PC-3 (cell line): ENCODE measurements around the gene NDUFAF3. TPM values are rescaled to one million over a fixed set of nuclear protein-coding genes. Genes with fewer than 3 reads are reported as not detected.

Source experiments
- ATAC-seq: fragments of 200-7000 bp; cut with Tn5 transposase; 2 replicates; pipeline ENCODE4 v1.9.1; 2020; ENCODE audit warnings: mild to moderate bottlenecking, moderate library complexity
- BruUV-seq: library from RNA; stranded (reverse); fragments of 400-500 nt; replicated peaks from 2 replicates; lab custom pipeline; 2021; lab: Mats Ljungman, UMichigan
- CTCF ChIA-PET: fragments of 300-600 bp; sonication (Branson Sonifier 250); formaldehyde crosslinking; loops from one replicate; lab custom pipeline; 2022; ENCODE audit warnings: antibody characterized with exemption; lab: Charles Lee
- POLR2A ChIA-PET: fragments of 300-600 bp; sonication (Branson Sonifier 250); formaldehyde crosslinking; loops from one replicate; lab custom pipeline; 2022; ENCODE audit warnings: antibody characterized with exemption; ENCODE audit not compliant: unreplicated experiment; lab: Charles Lee
- DNase-seq: peaks from one replicate; pipeline ENCODE4 v3.0.0-alpha.2; 2015
- H2AFZ ChIP-seq: fragments of 300-600 bp; sonication (generic); 2 replicates; pipeline ENCODE4 v1.6.0; 2016; ENCODE audit warnings: antibody characterized with exemption, low read length
- H3F3A ChIP-seq: fragments of 300-600 bp; sonication (generic); one replicate; pipeline ENCODE4 v1.6.0; 2017; ENCODE audit warnings: antibody characterized with exemption, low read length, control low read depth, mild to moderate bottlenecking; ENCODE audit not compliant: unreplicated experiment
- H3K27ac ChIP-seq: fragments of 300-600 bp; sonication (generic); 2 replicates; pipeline ENCODE4 v1.5.1; 2016; ENCODE audit warnings: mild to moderate bottlenecking, low read length
- H3K27me3 ChIP-seq: fragments of 300-600 bp; sonication (generic); 2 replicates; pipeline ENCODE4 v1.6.1; 2016; ENCODE audit warnings: low read length, mixed read lengths
- H3K36me3 ChIP-seq: fragments of 300-600 bp; sonication (generic); 2 replicates; pipeline ENCODE4 v1.6.1; 2016; ENCODE audit warnings: low read depth, mixed run types, low read length, mixed read lengths
- H3K4me1 ChIP-seq: fragments of 300-600 bp; sonication (generic); 2 replicates; pipeline ENCODE4 v1.5.1; 2016; ENCODE audit warnings: low read length; ENCODE audit not compliant: insufficient read depth
- H3K4me2 ChIP-seq: fragments of 300-600 bp; sonication (generic); 2 replicates; pipeline ENCODE4 v1.6.0; 2016; ENCODE audit warnings: low read length
- H3K4me3 ChIP-seq: fragments of 300-600 bp; sonication (generic); 2 replicates; pipeline ENCODE4 v1.5.1; 2016; ENCODE audit warnings: mild to moderate bottlenecking, low read length, mixed read lengths
- H3K79me2 ChIP-seq: fragments of 300-600 bp; sonication (generic); 2 replicates; pipeline ENCODE4 v1.6.1; 2017; ENCODE audit warnings: low read length, mixed read lengths
- H3K9ac ChIP-seq: fragments of 300-600 bp; sonication (generic); 2 replicates; pipeline ENCODE4 v1.6.0; 2016; ENCODE audit warnings: mild to moderate bottlenecking, low read length
- H3K9me2 ChIP-seq: fragments of 300-600 bp; sonication (generic); replicated peaks from 2 replicates; pipeline ENCODE4 v1.6.1; 2016; ENCODE audit warnings: mixed run types, low read length, mixed read lengths
- H3K9me3 ChIP-seq: fragments of 300-600 bp; sonication (generic); 2 replicates; pipeline ENCODE4 v1.6.1; 2016; ENCODE audit warnings: low read length, mixed read lengths
- H4K20me1 ChIP-seq: fragments of 300-600 bp; sonication (generic); 2 replicates; pipeline ENCODE4 v1.6.1; 2016; ENCODE audit warnings: low read length, mixed read lengths
- CTCF ChIP-seq: fragments of 300-600 bp; sonication (generic); conservative IDR thresholded peaks from 2 replicates; pipeline ENCODE4 v1.5.1; 2017; ENCODE audit warnings: antibody characterized with exemption, low read depth, mild to moderate bottlenecking, low read length
- EZH2 ChIP-seq: fragments of 300-600 bp; sonication (generic); IDR thresholded peaks from one replicate; pipeline ENCODE4 v1.6.1; 2017; ENCODE audit warnings: antibody characterized with exemption, mild to moderate bottlenecking, low read length; ENCODE audit not compliant: unreplicated experiment
- EZH2phosphoT487 ChIP-seq: fragments of 300-600 bp; sonication (generic); IDR thresholded peaks from 2 replicates; pipeline ENCODE4 v1.6.1; 2018; ENCODE audit warnings: mild to moderate bottlenecking, antibody characterized with exemption, low read length, borderline replicate concordance
- intact Hi-C: fragments of 100-400 bp; cut with micrococcal nuclease; formaldehyde crosslinking; loops from 2 replicates; pipeline ENCODE4 v1.9.0; 2023
- total RNA-seq: library from RNA; depleted of rRNA; stranded (reverse); fragments of >200 nt; gene quantifications from 2 replicates; pipeline ENCODE4 v1.2.3, GENCODE V29; 2014

NDUFAF3 gene
- total RNA-seq, 1 experiment from 2014 or later = 211 TPM

DNA sequence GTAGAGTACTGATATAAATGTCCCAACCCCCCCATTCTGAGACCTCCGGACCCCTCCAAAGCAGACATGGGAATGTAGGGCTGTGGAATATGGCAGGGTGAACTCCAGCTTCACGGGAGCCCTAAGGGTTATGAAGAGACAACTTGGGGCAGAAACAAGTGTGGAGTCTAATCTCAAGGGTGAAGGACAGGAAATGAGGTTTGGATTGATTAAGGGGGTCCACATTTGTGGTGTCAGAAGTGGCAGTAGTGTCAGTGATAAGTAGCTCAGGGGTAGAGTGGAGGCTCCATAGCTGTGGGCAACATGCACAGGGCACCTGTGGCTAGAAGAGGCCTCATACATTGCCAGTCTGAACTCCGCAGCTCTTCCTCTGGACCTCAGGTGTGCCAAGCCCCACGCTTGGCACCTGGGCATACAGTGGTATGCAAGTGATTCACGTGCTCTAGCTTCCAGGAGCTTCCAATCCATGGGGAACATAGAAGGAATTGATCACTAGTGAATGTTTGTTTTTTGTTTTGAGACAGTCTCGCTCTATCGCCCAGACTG lies 36.0 kb upstream of the NDUFAF3 start:
- POLR2A ChIA-PET = no interaction called here

DNA sequence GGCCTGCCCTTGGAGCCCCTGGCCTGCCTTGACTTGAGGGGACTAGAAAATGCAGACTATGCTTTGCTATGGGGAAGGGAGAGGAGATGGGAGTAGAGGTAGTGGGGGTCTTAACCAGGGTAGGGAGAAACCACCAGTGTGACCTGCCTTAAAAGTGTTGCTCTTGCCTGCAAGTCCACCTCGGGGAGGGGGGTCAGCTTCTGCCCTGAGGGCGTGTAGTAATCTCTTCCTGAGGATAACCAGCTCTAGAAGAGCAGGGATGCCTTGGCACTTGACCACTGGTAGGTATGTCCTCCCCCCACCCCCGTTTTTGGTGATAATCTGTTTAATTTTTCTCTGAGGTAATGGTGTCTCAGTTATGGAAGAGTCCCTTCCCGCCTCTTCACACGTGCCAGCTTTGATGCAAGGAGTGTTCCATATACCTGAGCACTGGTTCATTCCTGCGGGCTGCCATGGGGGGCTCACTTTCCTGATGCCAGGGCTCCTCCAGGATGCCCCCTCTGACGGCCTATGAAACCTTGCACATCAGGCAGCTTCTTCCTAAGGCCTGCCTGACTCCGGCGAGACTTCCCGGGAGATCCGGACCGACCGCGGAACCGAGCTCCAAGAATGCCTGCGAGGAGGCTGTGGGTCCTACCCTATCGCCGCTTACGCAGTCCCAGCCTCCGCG lies 32.7 kb upstream of the NDUFAF3 start:
- peak overlapping the region; percentile 94 for H2AFZ ChIP-seq
- H3K27me3 ChIP-seq = no peaks in the 10 kb centered on the region
- peaks cover 40% of the 10 kb centered on the region for H3K79me2 ChIP-seq
- no peaks in the 10 kb centered on the region for H3K9me3 ChIP-seq
- intact Hi-C loops = loop anchor here (2.0 kb wide), 1 partner anchor 26 kb away; no protein-coding TSS in a partner anchor
- ATAC-seq = no peak
- no peak for TF ChIP-seq EZH2
- TF ChIP-seq CTCF = no peak
- no peak for TF ChIP-seq EZH2phosphoT487
- H3K4me3 ChIP-seq = peak overlapping the region; percentile 90
- H3K4me1 ChIP-seq = peaks cover 22% of the 10 kb centered on the region
- H3K9ac ChIP-seq = peak overlapping the region; percentile 78
- no peaks in the 10 kb centered on the region for H3F3A ChIP-seq
- H3K4me2 ChIP-seq = peak overlapping the region; percentile 94
- no peaks in the 10 kb centered on the region for H3K9me2 ChIP-seq
- H3K27ac ChIP-seq = peak overlapping the region; percentile 49
- CTCF ChIA-PET = interaction anchor here (0.5 to 1.6 kb wide), 8 partner anchors 18 to 795 kb away, joined by 3 to 9 read pairs (median 4); partner anchors contain the start of gene WDR6
- BruUV-seq = TSS peak; percentile 89
- POLR2A ChIA-PET = interaction anchor here (0.6 to 1.4 kb wide), 5 partner anchors 18 to 566 kb away, joined by 3 to 10 read pairs (median 6); partner anchors contain the start of genes NDUFAF3 and WDR6
- H4K20me1 ChIP-seq = no peaks in the 10 kb centered on the region
- H3K36me3 ChIP-seq = peaks cover 8% of the 10 kb centered on the region; the same call in 1 of the 2 replicates
- peak; percentile 22 for DNase-seq

More for the DNA sequence above, 36.0 kb upstream of the NDUFAF3 start:
- H3K79me2 ChIP-seq = peaks cover 15% of the 10 kb centered on the region
- no peaks in the 10 kb centered on the region for H4K20me1 ChIP-seq
- H3F3A ChIP-seq = no peaks in the 10 kb centered on the region
- ATAC-seq (no peak), DNase-seq (no peak)
- H3K4me1 ChIP-seq = peaks cover 8% of the 10 kb centered on the region
- no peaks in the 10 kb centered on the region for H3K9me3 ChIP-seq
- H2AFZ ChIP-seq = no peak overlapping the region
- H3K27me3 ChIP-seq = no peaks in the 10 kb centered on the region
- no peak overlapping the region for H3K4me2 ChIP-seq
- CTCF ChIA-PET = no interaction called here
- intact Hi-C loops = no loop called here
- H3K27ac ChIP-seq = no peak overlapping the region
- H3K4me3 ChIP-seq = no peak overlapping the region
- BruUV-seq = no TSS peak
- peaks cover 22% of the 10 kb centered on the region for H3K36me3 ChIP-seq
- H3K9me2 ChIP-seq = no peaks in the 10 kb centered on the region
- no peak for TF ChIP-seq CTCF
- no peak for TF ChIP-seq EZH2phosphoT487
- TF ChIP-seq EZH2 = no peak
- no peak overlapping the region for H3K9ac ChIP-seq
